ENCODE measurements around the gene HSD11B2.

GRCh38 chr16:67438098-67438791, 7.3 kb downstream of the HSD11B2 start:
- TF ChIP-seq CTCF (IDR thresholded peaks at IDR 0.05; ENCODE audit: control extremely low read depth in 1 of 3, insufficient read depth in 1 of 3, low read depth in 1 of 3, low read length in 3 of 3) (no peak), ZNF274 (IDR thresholded peaks at IDR 0.05; ENCODE audit: borderline replicate concordance, extremely low read depth, low read length) (no peak), HDAC6 (IDR thresholded peaks at IDR 0.05; ENCODE audit: low read depth, low read length) (no peak), POLR2A (IDR thresholded peaks at IDR 0.05; ENCODE audit: control extremely low read depth in 1 of 2, low read depth in 2 of 2, low read length in 2 of 2) (no peak; a peak in 1 of 3 replicates), EGR1 (IDR thresholded peaks at IDR 0.05; ENCODE audit: borderline replicate concordance, low read depth, low read length) (no peak), EZH2 (IDR thresholded peaks at IDR 0.05; ENCODE audit: low read depth, low read length, severe bottlenecking) (no peak), BCL11A (IDR thresholded peaks at IDR 0.05; ENCODE audit: low read depth in 2 of 2, low read length in 2 of 2) (no peak), SIN3A (conservative IDR thresholded peaks at IDR 0.05 in 1 of 2, IDR thresholded peaks at IDR 0.05 in 1 of 2; ENCODE audit: low read depth in 1 of 2, low read length in 2 of 2) (no peak), RAD21 (IDR thresholded peaks at IDR 0.05 in 1 of 2, conservative IDR thresholded peaks at IDR 0.05 in 1 of 2; ENCODE audit: low read depth in 2 of 2, low read length in 2 of 2) (no peak), CREB1 (IDR thresholded peaks at IDR 0.05) (no peak), SAP30 (IDR thresholded peaks at IDR 0.05; ENCODE audit: insufficient read depth, insufficient replicate concordance, low read length) (no peak)
- TF ChIP-seq, protein P1, sequence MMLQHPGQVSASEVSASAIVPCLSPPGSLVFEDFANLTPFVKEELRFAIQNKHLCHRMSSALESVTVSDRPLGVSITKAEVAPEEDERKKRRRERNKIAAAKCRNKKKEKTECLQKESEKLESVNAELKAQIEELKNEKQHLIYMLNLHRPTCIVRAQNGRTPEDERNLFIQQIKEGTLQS (IDR thresholded peaks at IDR 0.05; ENCODE audit: insufficient read depth, low read depth, low read length), result no peak
